GM23338 (cell line): Measurements from ENCODE around the gene TGFB1. TPM values are rescaled to one million over a fixed set of nuclear protein-coding genes. Genes with fewer than 3 reads are reported as not detected.
A peak's percentile ranks its signal among the peaks of the same experiment; 100 is the strongest.

Experiments
- ATAC-seq: fragments of 200-7000 bp; cut with Tn5 transposase; 3 replicates; pipeline ENCODE4 v1.9.1; 2020
- DNase-seq: peaks from one replicate; pipeline ENCODE4 v3.0.0-alpha.2; 2015; ENCODE audit warnings: low spot score
- H2AFZ ChIP-seq: fragments of 200-600 bp; sonication (generic); 2 replicates; pipeline ENCODE4 v1.8.0; 2016; ENCODE audit warnings: antibody characterized with exemption, mild to moderate bottlenecking, moderate library complexity
- H3F3A ChIP-seq: fragments of 200-600 bp; sonication (generic); replicated peaks from 2 replicates; pipeline ENCODE4 v1.8.0; 2017; ENCODE audit warnings: antibody characterized with exemption, mixed run types, low read depth
- H3K27ac ChIP-seq: fragments of 200-600 bp; sonication (generic); 2 replicates; pipeline ENCODE4 v1.6.1; 2016; ENCODE audit warnings: low read depth
- H3K27me3 ChIP-seq: fragments of 200-600 bp; sonication (generic); 2 replicates; pipeline ENCODE4 v1.8.0; 2016; ENCODE audit warnings: mild to moderate bottlenecking, mixed run types, moderate library complexity; ENCODE audit not compliant: insufficient read depth
- H3K36me3 ChIP-seq: fragments of 200-600 bp; sonication (generic); 2 replicates; pipeline ENCODE4 v1.8.0; 2016; ENCODE audit warnings: mild to moderate bottlenecking; ENCODE audit not compliant: insufficient read depth
- H3K4me1 ChIP-seq: fragments of 200-600 bp; sonication (generic); 2 replicates; pipeline ENCODE4 v1.8.0; 2016; ENCODE audit warnings: mild to moderate bottlenecking, moderate library complexity; ENCODE audit not compliant: insufficient read depth
- H3K4me2 ChIP-seq: fragments of 200-600 bp; sonication (generic); 2 replicates; pipeline ENCODE4 v1.7.1; 2017; ENCODE audit warnings: mixed run types
- H3K4me3 ChIP-seq: fragments of 200-600 bp; sonication (generic); 2 replicates; pipeline ENCODE4 v1.6.1; 2016; ENCODE audit warnings: mixed run types
- H3K79me2 ChIP-seq: fragments of 200-600 bp; sonication (generic); replicated peaks from 2 replicates; pipeline ENCODE4 v1.8.0; 2017; ENCODE audit warnings: mild to moderate bottlenecking; ENCODE audit not compliant: insufficient read depth
- H3K9me2 ChIP-seq: fragments of 200-600 bp; sonication (generic); 2 replicates; pipeline ENCODE4 v1.8.0; 2017; ENCODE audit not compliant: insufficient read depth
- H4K20me1 ChIP-seq: fragments of 200-600 bp; sonication (generic); replicated peaks from 2 replicates; pipeline ENCODE4 v1.8.0; 2017; ENCODE audit warnings: mild to moderate bottlenecking; ENCODE audit not compliant: insufficient read depth
- H3K27ac Mint-ChIP-seq: 2 replicates; pipeline ENCODE4 v1.8.0; 2020; ENCODE audit warnings: inconsistent platforms, mild to moderate bottlenecking, moderate library complexity, mixed read lengths
- H3K27me3 Mint-ChIP-seq: 3 replicates; pipeline ENCODE4 v1.8.0; 2022; ENCODE audit warnings: low read depth, mild to moderate bottlenecking, moderate library complexity, mixed read lengths, inconsistent platforms; ENCODE audit not compliant: insufficient read depth, poor library complexity
- H3K36me3 Mint-ChIP-seq: 3 replicates; pipeline ENCODE4 v1.8.0; 2021; ENCODE audit warnings: low read depth, mild to moderate bottlenecking, inconsistent platforms, moderate library complexity, mixed read lengths
- H3K4me1 Mint-ChIP-seq: 3 replicates; pipeline ENCODE4 v1.8.0; 2020; ENCODE audit warnings: mild to moderate bottlenecking, inconsistent platforms, mixed read lengths
- H3K4me3 Mint-ChIP-seq: 3 replicates; pipeline ENCODE4 v1.8.0; 2021; ENCODE audit warnings: moderate library complexity, mild to moderate bottlenecking, inconsistent platforms, mixed read lengths
- H3K9me3 Mint-ChIP-seq: 3 replicates; pipeline ENCODE4 v1.8.0; 2020; ENCODE audit warnings: moderate library complexity, mild to moderate bottlenecking, inconsistent platforms, mixed read lengths
- CREB1 ChIP-seq: fragments of 250-450 bp; sonication (Bioruptor Pico); IDR thresholded peaks from 2 replicates; pipeline ENCODE4 v1.5.0; 2020; ENCODE audit warnings: low read depth, mild to moderate bottlenecking, moderate library complexity
- EZH2 ChIP-seq: fragments of 200-600 bp; sonication (generic); IDR thresholded peaks from one replicate; pipeline ENCODE4 v1.8.0; 2017; ENCODE audit warnings: antibody characterized with exemption, mild to moderate bottlenecking, low read depth; ENCODE audit not compliant: unreplicated experiment
- EZH2phosphoT487 ChIP-seq: fragments of 200-600 bp; sonication (generic); IDR thresholded peaks from one replicate; pipeline ENCODE4 v1.8.1; 2018; ENCODE audit warnings: antibody characterized with exemption; ENCODE audit not compliant: unreplicated experiment
- JUNB ChIP-seq: IDR thresholded peaks from one replicate; pipeline ENCODE4 v1.6.1; 2016; ENCODE audit warnings: antibody characterized with exemption; ENCODE audit not compliant: unreplicated experiment
- NANOG ChIP-seq: IDR thresholded peaks from 2 replicates; pipeline ENCODE4 v1.6.1; 2016; ENCODE audit warnings: antibody characterized with exemption, borderline replicate concordance
- POLR2AphosphoS5 ChIP-seq: IDR thresholded peaks from 2 replicates; pipeline ENCODE4 v1.6.1; 2016; ENCODE audit warnings: antibody characterized with exemption, low read depth
- STAT1 ChIP-seq: IDR thresholded peaks from one replicate; pipeline ENCODE4 v1.6.1; 2016; ENCODE audit warnings: antibody characterized with exemption; ENCODE audit not compliant: unreplicated experiment
- ZNF114 ChIP-seq: fragments of 250-450 bp; sonication (Bioruptor Pico); IDR thresholded peaks from 2 replicates; pipeline ENCODE4 v1.5.0; 2020; ENCODE audit warnings: mild to moderate bottlenecking, moderate library complexity
- ZNF331 ChIP-seq: fragments of 250-450 bp; sonication (Bioruptor Pico); IDR thresholded peaks from 2 replicates; pipeline ENCODE4 v1.5.0; 2020; ENCODE audit warnings: low read depth, mild to moderate bottlenecking, moderate library complexity
- long read RNA-seq: library from polyadenylated mRNA; unstranded; transcript quantifications from one replicate; pipeline ENCODE4 v2.0.0, GENCODE V29; 2020; ENCODE audit not compliant: unreplicated experiment
- polyA plus RNA-seq: library from polyadenylated mRNA; unstranded; fragments of >200 nt; fragmentation: Nextera tagmentation; extraction: Ambion mirVana; gene quantifications from 2 replicates; pipeline ENCODE4 v1.2.1, GENCODE V29; 2016
- total RNA-seq: library from RNA; depleted of rRNA; stranded (reverse); fragments of >200 nt; shearing (Covaris generic); gene quantifications from 2 replicates; pipeline ENCODE4 v1.2.3, GENCODE V29; 2014; rRNA removed
- TF ChIP-seq, protein P1 (sequence below), 2 experiments: fragments of 200-600 bp in 1 of 2; sonication (generic) in 1 of 2; conservative IDR thresholded peaks; 2 replicates each; pipeline versions ENCODE4 v1.5.1 to v1.6.1; 2016 to 2017; ENCODE audit warnings: antibody characterized with exemption in 2 of 2, low read depth in 2 of 2, mild to moderate bottlenecking in 2 of 2, moderate library complexity in 1 of 2
- TF ChIP-seq, protein P2 (sequence below): IDR thresholded peaks from 2 replicates; pipeline ENCODE4 v1.6.1; 2016; ENCODE audit warnings: antibody characterized with exemption
- TF ChIP-seq, protein P3 (sequence below): IDR thresholded peaks from one replicate; pipeline ENCODE4 v1.6.1; 2018; ENCODE audit warnings: antibody characterized with exemption; ENCODE audit not compliant: unreplicated experiment

The TGFB1 gene
- total RNA-seq: 6.7 and 7.9 TPM in 2 replicates
- polyA plus RNA-seq: 0.99 and 1.4 TPM in 2 replicates
- long read RNA-seq, partial matches to known transcripts: 0 of 3 reads
- long read RNA-seq, other reads (novel, unspliced or antisense): 3 of 3 reads

DNA sequence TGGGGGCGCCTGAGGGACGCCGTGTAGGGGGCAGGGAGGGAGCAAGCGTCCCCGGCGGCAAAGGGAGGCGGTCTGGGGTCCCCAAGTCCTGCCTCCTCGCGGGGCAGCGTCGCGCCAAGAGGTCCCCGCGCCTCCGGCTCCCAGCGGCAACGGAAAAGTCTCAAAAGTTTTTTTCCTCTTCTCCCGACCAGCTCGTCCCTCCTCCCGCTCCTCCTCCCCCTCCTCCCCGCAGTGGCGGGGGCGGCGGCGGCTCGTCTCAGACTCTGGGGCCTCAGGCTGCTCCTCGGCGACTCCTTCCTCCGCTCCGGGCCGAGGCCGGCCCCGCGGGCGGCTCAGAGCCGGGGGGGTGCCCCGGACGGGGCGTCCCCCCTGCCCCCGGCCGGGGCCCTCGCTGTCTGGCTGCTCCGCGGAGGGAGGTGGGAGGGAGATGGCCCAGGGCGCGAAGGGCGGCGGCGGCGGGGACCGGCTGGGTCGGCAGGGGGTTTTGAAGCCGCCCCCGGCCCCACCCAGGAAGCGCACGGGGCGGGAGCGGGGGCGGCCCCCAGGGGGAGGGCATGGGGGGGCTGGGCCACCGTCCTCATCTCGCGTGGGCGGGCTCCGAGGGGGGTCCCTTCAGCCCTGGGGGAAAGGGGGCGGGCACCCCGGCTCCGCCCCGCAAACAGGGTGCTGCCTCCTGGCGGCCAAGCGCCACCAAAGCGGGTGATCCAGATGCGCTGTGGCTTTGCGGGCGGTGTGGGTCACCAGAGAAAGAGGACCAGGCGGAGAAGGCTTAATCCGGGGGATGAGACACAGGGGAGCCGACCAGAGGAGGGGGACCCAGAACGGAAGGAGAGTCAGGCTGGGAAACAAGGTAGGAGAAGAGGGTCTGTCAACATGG is at the start of gene TGFB1:
Gene TGFB1, minus strand, starts transcription at position 457 of the 877 bp plus-strand sequence. CDS start 878 bp downstream, outside the sequence.
- Histone ChIP-seq H3F3A (peaks cover 6% of the 10 kb centered on the region; the same call in 1 of the 2 replicates), H3K4me3 (peak within 1 kb of the TSS; percentile 91), H3K36me3 (no peaks in the 10 kb centered on the region), H3K79me2 (no peaks in the 10 kb centered on the region), H3K4me1 (peaks cover 12% of the 10 kb centered on the region; the same call in 1 of the 2 replicates), H3K4me2 (peak within 1 kb of the TSS; percentile 98), H4K20me1 (0 out of 2 replicates have a peak, but pooled peaks cover 3% of the 10 kb centered on the region), H3K27ac (no peak within 1 kb of the TSS), H3K27me3 (peaks cover 42% of the 10 kb centered on the region), H2AFZ (peak within 1 kb of the TSS; percentile 96), H3K9me2 (no peaks in the 10 kb centered on the region)
- Mint-ChIP-seq H3K4me3 (peak within 1 kb of the TSS; percentile 87), H3K9me3 (no peaks in the 10 kb centered on the region; the same call in 2 of the 3 replicates), H3K36me3 (no peaks in the 10 kb centered on the region; the same call in 2 of the 3 replicates), H3K27me3 (peaks cover 64% of the 10 kb centered on the region), H3K27ac (no peak within 1 kb of the TSS; the same call in 1 of the 2 replicates), H3K4me1 (peaks cover 19% of the 10 kb centered on the region)
- TF ChIP-seq EZH2 (no peak), ZNF331 (CRISPR knock-in tag) (no peak)
- TF ChIP-seq, protein P1, sequence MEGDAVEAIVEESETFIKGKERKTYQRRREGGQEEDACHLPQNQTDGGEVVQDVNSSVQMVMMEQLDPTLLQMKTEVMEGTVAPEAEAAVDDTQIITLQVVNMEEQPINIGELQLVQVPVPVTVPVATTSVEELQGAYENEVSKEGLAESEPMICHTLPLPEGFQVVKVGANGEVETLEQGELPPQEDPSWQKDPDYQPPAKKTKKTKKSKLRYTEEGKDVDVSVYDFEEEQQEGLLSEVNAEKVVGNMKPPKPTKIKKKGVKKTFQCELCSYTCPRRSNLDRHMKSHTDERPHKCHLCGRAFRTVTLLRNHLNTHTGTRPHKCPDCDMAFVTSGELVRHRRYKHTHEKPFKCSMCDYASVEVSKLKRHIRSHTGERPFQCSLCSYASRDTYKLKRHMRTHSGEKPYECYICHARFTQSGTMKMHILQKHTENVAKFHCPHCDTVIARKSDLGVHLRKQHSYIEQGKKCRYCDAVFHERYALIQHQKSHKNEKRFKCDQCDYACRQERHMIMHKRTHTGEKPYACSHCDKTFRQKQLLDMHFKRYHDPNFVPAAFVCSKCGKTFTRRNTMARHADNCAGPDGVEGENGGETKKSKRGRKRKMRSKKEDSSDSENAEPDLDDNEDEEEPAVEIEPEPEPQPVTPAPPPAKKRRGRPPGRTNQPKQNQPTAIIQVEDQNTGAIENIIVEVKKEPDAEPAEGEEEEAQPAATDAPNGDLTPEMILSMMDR (conservative IDR thresholded peaks at IDR 0.05; ENCODE audit: low read depth in 2 of 2): peak; percentile 73 to 84
- TF ChIP-seq, protein P2, sequence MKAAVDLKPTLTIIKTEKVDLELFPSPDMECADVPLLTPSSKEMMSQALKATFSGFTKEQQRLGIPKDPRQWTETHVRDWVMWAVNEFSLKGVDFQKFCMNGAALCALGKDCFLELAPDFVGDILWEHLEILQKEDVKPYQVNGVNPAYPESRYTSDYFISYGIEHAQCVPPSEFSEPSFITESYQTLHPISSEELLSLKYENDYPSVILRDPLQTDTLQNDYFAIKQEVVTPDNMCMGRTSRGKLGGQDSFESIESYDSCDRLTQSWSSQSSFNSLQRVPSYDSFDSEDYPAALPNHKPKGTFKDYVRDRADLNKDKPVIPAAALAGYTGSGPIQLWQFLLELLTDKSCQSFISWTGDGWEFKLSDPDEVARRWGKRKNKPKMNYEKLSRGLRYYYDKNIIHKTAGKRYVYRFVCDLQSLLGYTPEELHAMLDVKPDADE: no peak
- ATAC-seq (peak; percentile 57), DNase-seq (peak; percentile 86)

DNA sequence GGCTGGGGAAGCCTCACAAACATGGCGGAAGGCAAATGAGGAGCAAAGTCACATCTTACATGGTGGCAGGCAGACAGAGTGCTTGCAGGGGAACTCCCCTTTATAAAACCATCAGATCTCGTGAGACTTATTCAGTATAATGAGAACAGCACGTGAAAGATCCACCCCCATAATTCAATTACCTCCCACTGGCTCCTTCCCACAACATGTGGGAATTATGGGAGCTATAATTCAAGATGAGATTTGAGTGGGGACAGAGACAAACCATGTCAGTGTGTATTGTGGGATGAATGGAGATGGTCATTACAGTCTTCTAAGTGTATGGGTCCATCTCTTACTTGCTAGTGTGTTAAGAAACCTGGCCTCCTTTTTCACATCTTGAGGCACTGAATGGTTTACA is 48.3 kb upstream of the TGFB1 start:
- H2AFZ ChIP-seq: no peak overlapping the region
- H3K36me3 Mint-ChIP-seq: peaks cover 3% of the 10 kb centered on the region; the same call in 2 of the 3 replicates
- no peak overlapping the region for H3K27ac ChIP-seq
- ATAC-seq (no peak), DNase-seq (no peak)
- peaks cover 4% of the 10 kb centered on the region for H3K27me3 Mint-ChIP-seq
- no peaks in the 10 kb centered on the region for H3F3A ChIP-seq
- no peak overlapping the region for H3K4me2 ChIP-seq
- no peaks in the 10 kb centered on the region for H3K36me3 ChIP-seq
- H3K27ac Mint-ChIP-seq: no peak overlapping the region
- no peak overlapping the region for H3K4me3 Mint-ChIP-seq
- peaks cover 11% of the 10 kb centered on the region for H3K4me1 Mint-ChIP-seq
- no peaks in the 10 kb centered on the region for H3K9me2 ChIP-seq
- peaks cover 16% of the 10 kb centered on the region for H3K79me2 ChIP-seq
- 0 out of 2 replicates have a peak, but pooled peaks cover 5% of the 10 kb centered on the region for H3K4me1 ChIP-seq
- H3K4me3 ChIP-seq: no peak overlapping the region
- no peaks in the 10 kb centered on the region for H3K9me3 Mint-ChIP-seq
- H3K27me3 ChIP-seq: no peaks in the 10 kb centered on the region
- peaks cover 3% of the 10 kb centered on the region for H4K20me1 ChIP-seq
- TF ChIP-seq, protein P3, sequence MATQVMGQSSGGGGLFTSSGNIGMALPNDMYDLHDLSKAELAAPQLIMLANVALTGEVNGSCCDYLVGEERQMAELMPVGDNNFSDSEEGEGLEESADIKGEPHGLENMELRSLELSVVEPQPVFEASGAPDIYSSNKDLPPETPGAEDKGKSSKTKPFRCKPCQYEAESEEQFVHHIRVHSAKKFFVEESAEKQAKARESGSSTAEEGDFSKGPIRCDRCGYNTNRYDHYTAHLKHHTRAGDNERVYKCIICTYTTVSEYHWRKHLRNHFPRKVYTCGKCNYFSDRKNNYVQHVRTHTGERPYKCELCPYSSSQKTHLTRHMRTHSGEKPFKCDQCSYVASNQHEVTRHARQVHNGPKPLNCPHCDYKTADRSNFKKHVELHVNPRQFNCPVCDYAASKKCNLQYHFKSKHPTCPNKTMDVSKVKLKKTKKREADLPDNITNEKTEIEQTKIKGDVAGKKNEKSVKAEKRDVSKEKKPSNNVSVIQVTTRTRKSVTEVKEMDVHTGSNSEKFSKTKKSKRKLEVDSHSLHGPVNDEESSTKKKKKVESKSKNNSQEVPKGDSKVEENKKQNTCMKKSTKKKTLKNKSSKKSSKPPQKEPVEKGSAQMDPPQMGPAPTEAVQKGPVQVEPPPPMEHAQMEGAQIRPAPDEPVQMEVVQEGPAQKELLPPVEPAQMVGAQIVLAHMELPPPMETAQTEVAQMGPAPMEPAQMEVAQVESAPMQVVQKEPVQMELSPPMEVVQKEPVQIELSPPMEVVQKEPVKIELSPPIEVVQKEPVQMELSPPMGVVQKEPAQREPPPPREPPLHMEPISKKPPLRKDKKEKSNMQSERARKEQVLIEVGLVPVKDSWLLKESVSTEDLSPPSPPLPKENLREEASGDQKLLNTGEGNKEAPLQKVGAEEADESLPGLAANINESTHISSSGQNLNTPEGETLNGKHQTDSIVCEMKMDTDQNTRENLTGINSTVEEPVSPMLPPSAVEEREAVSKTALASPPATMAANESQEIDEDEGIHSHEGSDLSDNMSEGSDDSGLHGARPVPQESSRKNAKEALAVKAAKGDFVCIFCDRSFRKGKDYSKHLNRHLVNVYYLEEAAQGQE: no peak
- TF ChIP-seq, protein P1 (conservative IDR thresholded peaks at IDR 0.05; ENCODE audit: low read depth in 2 of 2): no peak
- TF ChIP-seq ZNF114 (CRISPR knock-in tag): no peak
- TF ChIP-seq STAT1: no peak
- no peak for TF ChIP-seq ZNF331 (CRISPR knock-in tag)
- no peak for TF ChIP-seq POLR2AphosphoS5
- TF ChIP-seq NANOG: no peak
- TF ChIP-seq CREB1 (CRISPR knock-in tag): no peak
- no peak for TF ChIP-seq JUNB
- no peak for TF ChIP-seq EZH2phosphoT487
